Measurements from ENCODE around the gene LSM12. TPM values are rescaled to one million over a fixed set of nuclear protein-coding genes. Genes with fewer than 3 reads are reported as not detected.

The LSM12 gene
- total RNA-seq, 1 donor from 2014 or later: 39.1 TPM

DNA sequence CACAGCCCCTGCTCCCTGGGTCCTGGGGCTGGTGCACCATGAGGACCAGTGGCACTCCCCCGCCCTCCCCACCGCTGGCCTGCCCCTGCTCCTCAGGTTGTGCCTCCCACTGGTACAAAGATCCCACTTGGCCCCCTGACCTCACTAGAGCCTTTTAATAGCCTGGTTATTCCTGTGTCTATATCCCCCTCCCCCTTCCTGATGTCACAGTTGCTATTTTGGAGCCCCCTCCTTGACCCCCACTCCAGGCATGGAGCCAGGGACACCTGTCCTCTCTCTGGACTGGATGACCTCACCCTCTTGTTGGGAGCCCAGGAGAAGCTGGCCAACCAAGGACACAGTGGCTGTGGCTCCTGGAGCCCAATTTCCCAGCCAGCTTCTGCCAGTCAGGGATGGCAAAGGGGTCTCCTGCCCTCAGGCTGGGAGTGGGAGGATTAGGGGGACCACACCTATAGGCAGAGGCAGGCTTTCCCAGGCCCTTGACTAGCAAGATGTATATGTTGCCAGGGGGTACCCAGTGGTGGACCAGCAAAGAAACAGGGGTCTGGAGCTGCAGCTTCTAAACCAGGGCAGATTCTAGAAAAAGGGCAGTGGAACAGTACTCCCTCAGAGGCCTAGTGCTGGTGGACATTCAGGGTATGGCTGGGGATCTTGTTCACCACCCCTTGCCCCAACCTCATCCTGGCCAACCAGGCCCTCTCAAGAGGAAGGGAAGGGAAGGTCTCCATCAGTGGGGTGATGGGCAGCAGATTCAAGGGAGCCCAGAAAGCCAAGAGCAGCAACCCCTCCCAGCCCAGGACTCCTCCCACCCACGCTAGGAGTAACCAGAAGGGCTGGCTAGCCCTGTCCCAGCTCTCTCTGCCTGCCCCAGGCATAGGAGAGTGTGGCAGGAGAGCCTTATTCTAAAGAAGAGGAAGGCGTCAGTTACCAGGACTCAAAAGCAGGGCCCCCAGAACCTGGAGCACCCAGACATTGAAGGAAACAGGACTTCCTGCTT is 46.1 kb upstream of the LSM12 start:
- TF ChIP-seq, protein P1, sequence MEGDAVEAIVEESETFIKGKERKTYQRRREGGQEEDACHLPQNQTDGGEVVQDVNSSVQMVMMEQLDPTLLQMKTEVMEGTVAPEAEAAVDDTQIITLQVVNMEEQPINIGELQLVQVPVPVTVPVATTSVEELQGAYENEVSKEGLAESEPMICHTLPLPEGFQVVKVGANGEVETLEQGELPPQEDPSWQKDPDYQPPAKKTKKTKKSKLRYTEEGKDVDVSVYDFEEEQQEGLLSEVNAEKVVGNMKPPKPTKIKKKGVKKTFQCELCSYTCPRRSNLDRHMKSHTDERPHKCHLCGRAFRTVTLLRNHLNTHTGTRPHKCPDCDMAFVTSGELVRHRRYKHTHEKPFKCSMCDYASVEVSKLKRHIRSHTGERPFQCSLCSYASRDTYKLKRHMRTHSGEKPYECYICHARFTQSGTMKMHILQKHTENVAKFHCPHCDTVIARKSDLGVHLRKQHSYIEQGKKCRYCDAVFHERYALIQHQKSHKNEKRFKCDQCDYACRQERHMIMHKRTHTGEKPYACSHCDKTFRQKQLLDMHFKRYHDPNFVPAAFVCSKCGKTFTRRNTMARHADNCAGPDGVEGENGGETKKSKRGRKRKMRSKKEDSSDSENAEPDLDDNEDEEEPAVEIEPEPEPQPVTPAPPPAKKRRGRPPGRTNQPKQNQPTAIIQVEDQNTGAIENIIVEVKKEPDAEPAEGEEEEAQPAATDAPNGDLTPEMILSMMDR (IDR thresholded peaks at IDR 0.05): no peak
- DNase-seq (no peak), ATAC-seq (no peak)
- H3K27me3 ChIP-seq (ENCODE audit: low read depth): no peaks in the 10 kb centered on the region
- H3K36me3 ChIP-seq: peaks cover 45% of the 10 kb centered on the region
- H3K27ac ChIP-seq: peak overlapping the region; percentile 58
- H3K9me3 ChIP-seq: no peaks in the 10 kb centered on the region
- H3K4me3 ChIP-seq: no peak overlapping the region
- intact Hi-C loops (cut with DNase I): no loop called here
- peaks cover 70% of the 10 kb centered on the region for H3K4me1 ChIP-seq

DNA sequence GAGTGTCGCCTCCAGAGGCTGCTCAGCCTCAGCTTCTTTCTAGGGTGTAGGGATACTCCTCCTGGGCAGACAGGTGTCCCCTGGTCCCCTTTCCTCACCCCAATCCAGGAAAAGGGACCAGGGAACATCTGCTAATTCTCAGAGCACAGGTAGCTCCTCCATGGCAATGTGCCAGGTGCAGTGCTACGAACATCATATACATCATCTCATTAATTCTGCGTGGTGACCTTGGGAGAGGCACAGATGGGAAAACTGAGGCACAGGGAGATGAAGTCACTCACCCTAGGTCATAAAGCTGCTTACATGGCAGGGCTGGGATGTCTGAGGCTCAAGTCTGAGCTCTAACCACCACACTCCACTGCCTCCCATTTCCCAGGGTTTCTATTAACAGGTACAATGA is 45.3 kb upstream of the LSM12 start:
- Histone ChIP-seq H3K9me3 (no peaks in the 10 kb centered on the region), H3K27me3 (ENCODE audit: low read depth) (no peaks in the 10 kb centered on the region), H3K36me3 (peaks cover 37% of the 10 kb centered on the region), H3K4me3 (peak overlapping the region; percentile 54), H3K4me1 (peaks cover 73% of the 10 kb centered on the region), H3K27ac (peak overlapping the region; percentile 58)
- TF ChIP-seq, protein P1 (IDR thresholded peaks at IDR 0.05): no peak
- DNase-seq: no peak
- intact Hi-C loops (cut with DNase I): no loop called here
- ATAC-seq: no peak

DNA sequence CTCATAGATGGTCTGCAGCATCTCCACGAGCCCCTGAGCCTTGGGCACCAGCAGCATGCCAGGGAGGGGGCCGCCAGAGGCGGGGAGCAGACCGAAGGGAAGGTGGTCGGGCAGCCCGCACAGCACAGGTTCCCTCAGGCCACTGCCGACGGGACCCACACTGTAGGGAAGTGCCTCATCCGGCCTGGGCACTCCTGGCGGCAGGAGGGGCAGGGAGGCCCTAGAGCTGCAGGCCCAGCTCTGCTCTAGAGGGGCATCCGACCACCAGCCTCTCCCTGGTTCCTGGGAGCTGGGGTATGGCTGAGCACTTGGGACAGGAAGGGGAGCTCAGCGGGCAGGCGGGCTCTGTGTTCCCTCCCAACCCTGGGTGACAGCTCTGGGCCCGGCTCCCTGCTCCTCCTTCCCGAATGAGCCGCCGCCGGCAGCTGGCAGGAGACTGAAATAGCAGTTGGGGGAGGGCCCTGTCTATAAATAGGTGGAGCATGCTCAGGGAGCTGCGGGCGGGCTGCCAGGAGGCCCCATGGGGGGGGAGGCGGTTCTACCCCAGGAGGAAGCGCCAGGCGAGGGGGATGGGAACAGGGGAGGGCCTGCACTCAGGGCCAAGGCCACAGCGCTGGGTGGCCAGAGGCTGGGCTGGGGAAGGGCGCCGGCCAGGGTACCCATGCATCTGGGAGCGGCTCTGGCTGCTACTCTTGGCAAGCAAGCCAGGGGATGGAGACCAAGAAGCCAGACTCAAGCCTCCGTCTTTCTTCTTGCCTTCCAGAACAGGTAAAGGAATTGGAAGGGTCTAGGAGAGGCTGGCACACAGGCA is 44.6 kb upstream of the LSM12 start:
- intact Hi-C loops (cut with DNase I): no loop called here
- Histone ChIP-seq H3K27me3 (ENCODE audit: low read depth) (no peaks in the 10 kb centered on the region), H3K27ac (peak overlapping the region; percentile 58), H3K4me3 (peak overlapping the region; percentile 54), H3K36me3 (peaks cover 31% of the 10 kb centered on the region), H3K9me3 (no peaks in the 10 kb centered on the region), H3K4me1 (peaks cover 79% of the 10 kb centered on the region)
- TF ChIP-seq, protein P1 (IDR thresholded peaks at IDR 0.05): no peak
- ATAC-seq (peak; percentile 93 to 94), DNase-seq (peak; percentile 97)

- peaks cover 29% of the 10 kb centered on the region for H3K36me3 ChIP-seq
- no peaks in the 10 kb centered on the region for H3K9me3 ChIP-seq
- TF ChIP-seq, protein P1 (IDR thresholded peaks at IDR 0.05): no peak
- ATAC-seq (no peak), DNase-seq (no peak)
- H3K4me3 ChIP-seq: peak overlapping the region; percentile 54
- intact Hi-C loops (cut with DNase I): no loop called here
- H3K27me3 ChIP-seq (ENCODE audit: low read depth): no peaks in the 10 kb centered on the region
- H3K27ac ChIP-seq: peak overlapping the region; percentile 58
- H3K4me1 ChIP-seq: peaks cover 81% of the 10 kb centered on the region
These were observed 43.7 kb upstream of the LSM12 start for GRCh38 chr17:44110011-44110686.

DNA sequence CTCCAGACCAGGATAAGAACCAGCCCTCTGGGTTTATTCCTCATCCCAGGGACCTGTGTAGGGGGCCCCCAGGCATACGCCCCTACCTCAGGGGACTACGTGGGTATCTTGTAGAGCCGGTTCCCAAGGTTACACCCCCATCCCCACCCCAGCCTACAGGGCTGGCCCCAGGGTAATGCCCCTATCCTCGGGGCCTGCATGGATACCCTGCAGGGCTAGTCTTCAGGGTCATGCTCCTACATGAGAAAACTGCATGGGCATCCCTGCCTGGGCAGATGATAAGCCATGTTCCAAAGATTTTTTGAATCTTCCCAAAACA is 42.8 kb upstream of the LSM12 start:
- intact Hi-C loops (cut with DNase I): no loop called here
- peaks cover 29% of the 10 kb centered on the region for H3K36me3 ChIP-seq
- no peaks in the 10 kb centered on the region for H3K27me3 ChIP-seq (ENCODE audit: low read depth)
- no peaks in the 10 kb centered on the region for H3K9me3 ChIP-seq
- peak overlapping the region; percentile 54 for H3K4me3 ChIP-seq
- H3K27ac ChIP-seq: peak overlapping the region; percentile 58
- ATAC-seq: no peak
- TF ChIP-seq, protein P1 (IDR thresholded peaks at IDR 0.05): no peak
- DNase-seq: no peak
- H3K4me1 ChIP-seq: peaks cover 87% of the 10 kb centered on the region
